NCI-H2081 (cell line): ENCODE data around the gene ANTXR2.
"Not testable (repeated sequence)": the region's sequence is repeated elsewhere in the genome, so short reads cannot be mapped to it uniquely, and the experiment has no call there.

Experiments
- DNase-seq, 2 experiments: peaks; one replicate each; lab custom pipeline; 2025; lab: John Stamatoyannopoulos, UW

The ANTXR2 gene

DNA sequence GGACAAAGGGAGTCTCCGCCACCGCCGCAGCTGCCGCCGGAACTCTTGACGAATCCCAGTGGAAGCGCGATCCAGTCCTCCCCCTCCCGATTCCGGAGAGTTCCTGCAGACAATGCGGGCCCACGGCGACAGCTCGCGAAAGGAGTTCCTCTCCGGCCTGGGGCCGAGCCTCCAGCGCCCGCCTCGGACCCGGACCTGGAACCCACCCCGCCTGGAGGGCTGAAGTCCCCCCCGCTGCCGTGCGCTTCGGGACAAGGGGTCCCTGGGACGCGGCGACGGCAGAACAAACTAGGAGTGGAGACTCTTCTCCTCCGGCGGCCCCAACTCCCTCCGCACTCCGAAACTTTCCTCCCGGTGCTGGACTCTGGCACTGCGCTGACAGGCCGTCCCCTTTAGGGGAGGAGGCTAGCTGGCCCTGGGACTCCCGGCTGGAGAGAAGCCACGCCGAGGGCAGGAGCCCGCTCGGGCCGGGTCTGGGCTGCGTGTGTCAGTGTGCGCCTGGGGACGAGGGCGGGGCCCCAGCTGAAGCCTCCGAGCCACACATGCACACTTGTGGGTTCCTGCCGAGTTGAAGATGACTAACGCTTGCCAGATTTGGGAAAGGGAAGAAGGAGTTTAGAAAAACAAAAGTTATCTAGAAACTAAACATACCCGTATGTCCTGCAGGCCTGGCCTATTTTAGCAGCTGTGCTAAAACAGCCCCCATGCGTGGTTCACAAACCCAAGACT, at the start of gene ANTXR2:
TSS of gene ANTXR2 (minus strand) at position 486 of the 729 bp plus-strand sequence. CDS start 669 bp downstream, outside the sequence.
- peak; percentile 40 to 71 for DNase-seq

DNA sequence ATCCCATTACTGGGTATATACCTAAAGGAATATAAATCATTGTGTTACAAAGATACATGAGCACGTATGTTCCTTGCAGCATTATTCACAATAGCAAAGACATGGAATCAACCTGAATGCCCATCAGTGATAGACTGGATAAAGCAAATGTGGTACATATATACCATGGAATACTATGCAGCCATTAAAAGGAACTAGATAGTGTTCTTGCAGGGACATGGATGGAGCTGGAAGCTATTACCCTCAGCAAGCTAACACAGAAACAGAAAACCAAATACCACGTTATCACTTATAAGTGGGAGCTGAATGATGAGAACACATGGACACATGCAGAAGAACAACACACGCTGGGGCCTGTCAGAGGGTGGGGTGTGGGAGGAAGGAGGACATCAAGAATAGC, 48.8 kb upstream of the ANTXR2 start:
- DNase-seq: not testable (repeated sequence)

DNA sequence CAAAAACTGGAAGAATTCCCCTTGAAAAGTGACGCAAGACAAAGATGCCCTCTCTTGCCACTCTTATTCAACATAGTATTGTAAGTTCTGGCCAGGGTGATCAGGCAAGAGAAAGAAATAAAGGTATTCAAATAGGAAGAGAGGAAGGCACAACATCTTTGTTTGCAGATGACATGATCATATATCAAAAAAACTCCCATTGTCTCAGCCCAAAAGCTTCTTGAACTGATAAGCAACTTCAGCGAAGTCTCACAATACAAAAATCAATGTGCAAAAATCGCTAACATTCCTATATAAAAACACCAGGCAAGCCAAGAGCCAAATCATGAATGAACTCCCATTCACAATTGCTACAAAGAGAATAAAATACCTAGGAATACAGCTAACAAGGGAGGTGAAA, 46.6 kb upstream of the ANTXR2 start:
- not testable (repeated sequence) for DNase-seq

DNA sequence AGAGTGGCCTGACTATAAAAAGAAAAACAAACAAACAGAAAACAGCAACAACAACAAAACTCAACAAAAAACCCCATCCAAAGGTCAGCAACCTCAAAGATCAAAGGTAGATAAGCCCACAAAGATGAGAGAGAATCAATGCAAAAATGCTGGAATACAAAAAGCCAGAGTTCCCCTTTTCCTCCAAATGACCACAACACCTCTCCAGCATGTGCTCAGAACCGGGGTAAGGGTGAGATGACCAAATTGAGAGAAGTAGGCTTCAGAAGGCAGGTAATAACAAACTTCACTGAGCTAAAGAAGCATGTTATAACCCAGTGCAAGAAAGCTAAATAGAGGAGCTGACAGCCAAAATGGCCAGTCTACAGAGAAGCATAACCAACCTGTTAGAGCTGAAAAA, 43.5 kb upstream of the ANTXR2 start:
- no peak for DNase-seq

DNA sequence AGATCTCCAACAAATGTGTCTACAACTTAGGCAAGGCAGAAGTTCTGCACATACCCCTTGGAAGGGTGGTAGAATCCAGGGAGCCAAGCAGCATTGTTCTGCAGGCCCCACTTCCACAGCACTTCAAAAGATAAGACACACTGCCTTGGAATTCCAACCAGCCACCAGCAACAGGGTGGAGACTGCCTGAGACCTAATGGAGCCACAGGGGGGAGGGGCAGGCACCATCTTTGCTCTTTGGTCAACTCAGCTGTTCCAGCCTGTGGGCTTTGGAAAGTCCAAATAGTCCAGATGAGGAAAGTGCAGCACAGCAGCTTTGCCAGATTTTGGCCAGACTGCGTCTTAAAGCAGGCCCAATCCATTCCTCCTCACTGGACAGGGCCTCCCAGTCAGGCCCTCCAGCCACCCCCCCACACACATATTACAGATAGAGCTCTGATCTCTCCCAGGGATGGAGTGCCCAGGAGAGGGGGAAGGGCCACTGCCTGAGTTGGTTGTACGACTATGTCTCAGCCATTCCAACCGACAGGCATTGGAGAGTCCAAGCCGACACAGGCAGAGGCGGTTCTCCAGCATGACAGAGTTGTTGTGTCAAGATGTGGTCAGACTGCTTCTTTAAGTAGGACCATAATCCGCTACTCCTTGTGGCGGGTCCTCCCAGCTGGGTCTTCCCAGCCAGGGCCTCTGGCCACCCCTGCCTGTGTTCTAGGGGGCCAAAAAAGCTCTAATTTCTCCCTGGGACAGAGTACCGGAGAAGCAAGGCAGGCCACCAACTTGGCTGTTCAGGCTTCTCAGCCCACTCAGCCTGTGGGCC, 42.5 kb upstream of the ANTXR2 start:
- DNase-seq: no peak

- no peak for DNase-seq
These were observed 41.8 kb upstream of the ANTXR2 start for GRCh38 chr4:80114732-80115265.

- DNase-seq: no peak
These were observed 40.6 kb upstream of the ANTXR2 start for GRCh38 chr4:80113615-80114014.

- DNase-seq: no peak
These were observed 39.2 kb upstream of the ANTXR2 start for GRCh38 chr4:80112236-80112635.

GRCh38 chr4:80111276-80111675, 38.2 kb upstream of the ANTXR2 start:
- DNase-seq: no peak

DNA sequence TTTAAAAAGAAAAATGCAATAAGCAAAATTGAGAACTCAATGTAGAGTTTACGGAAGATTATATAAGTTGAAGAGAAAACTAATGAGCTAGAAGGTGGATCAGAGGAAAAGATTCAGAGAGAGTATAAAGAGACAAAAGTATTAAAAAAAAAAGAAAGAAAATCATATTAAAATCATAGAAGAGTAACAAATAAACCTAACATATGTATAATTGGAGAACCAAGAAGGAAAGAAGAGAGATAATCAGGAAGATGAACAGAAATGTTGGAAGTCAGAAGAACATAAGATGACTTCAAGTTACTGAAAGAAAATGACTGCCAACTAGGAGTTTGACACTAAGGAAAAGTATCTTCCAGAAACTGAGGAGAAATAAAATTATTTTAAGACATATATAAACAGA, 34.3 kb upstream of the ANTXR2 start:
- DNase-seq: no peak

GRCh38 chr4:80104927-80105326, 31.9 kb upstream of the ANTXR2 start:
- DNase-seq: no peak

GRCh38 chr4:80103629-80104028, 30.6 kb upstream of the ANTXR2 start:
- DNase-seq: peak in 1 of 2 experiments; percentile 67

DNA sequence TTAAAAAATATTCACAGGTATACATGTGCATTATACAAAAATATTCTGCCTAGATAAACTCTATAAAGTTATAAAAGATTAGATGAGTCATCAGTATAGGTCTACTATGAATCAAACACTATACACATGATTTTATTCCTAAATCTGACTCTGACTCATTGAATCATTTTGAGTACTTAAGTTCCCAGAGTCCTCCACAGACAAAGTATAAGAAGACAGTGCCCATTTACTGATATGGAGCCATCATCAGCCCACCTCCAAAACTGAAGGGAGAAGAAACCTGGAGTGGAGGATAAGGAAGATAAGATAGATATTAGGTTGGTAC, 28.7 kb upstream of the ANTXR2 start:
- no peak for DNase-seq

DNA sequence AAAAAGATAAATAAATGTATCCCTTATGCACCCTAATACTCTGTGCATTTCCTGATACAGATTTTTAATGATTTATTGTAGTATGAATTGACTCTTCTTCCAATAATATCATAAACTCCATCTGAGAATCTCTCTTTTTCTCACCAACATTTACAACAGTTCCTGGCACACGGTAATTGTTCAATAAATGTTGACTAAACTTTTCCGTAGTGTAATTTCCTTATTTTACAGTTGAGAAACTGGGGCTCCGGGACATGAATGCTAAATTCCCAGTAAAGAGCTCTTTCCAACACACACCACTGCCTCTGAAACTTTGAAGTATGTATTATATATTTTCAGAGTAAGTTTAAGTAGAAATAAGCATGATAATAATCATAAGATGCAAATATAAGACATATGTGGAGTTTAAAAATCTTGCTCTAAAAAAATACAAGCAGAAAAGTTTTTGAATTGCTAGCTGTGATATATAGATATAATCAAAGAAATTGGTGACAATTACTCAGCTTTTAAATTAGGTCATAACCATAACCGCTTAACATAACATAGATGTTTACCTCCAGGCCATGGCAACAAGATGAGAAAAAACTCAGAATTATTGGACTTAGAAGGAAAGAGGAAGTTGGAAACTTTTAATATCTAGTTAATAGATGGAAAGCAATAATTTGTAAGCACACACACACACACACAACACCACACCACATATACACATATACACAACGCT, 28.2 kb upstream of the ANTXR2 start:
- DNase-seq: no peak

DNA sequence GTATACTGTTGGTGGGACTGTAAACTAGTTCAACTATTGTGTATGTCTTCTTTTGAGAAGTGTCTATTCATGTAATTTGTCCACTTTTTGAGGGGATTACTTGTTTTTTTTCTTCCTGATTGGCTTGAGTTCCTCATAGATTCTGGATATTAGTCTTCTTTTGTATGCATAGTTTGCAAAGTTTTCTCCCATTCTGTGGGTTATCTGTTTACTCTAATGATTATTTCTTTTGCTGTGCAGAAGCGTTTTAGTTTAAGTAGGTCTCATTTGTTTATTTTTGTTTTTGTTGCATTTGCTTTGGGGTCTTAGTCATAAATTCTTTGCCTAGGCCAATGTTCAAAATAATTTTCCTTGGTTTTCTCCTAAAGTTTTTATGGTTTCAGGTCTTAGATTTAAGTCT, 26.6 kb upstream of the ANTXR2 start:
- DNase-seq: no peak

DNA sequence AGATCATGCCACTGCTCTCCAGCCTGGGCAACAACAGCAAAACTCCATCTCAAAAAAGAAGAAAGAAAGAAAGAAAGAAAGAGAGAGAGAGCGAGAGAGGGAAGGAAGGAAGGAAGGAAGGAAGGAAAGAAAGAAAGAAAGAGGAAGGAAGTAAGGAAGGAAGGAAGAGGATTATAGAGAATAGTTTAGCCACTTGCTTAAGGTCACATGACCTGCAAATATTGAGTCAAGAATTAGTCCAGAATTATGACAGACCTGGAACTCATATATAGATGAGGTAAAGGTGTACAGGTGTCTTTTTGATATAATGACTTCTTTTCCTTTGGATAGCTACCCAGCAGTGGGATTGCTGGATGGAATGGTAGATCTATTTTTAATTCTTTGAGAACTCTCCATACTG, 25.6 kb upstream of the ANTXR2 start:
- no peak for DNase-seq

GRCh38 chr4:80097400-80098177, 24.6 kb upstream of the ANTXR2 start:
- DNase-seq: no peak

DNA sequence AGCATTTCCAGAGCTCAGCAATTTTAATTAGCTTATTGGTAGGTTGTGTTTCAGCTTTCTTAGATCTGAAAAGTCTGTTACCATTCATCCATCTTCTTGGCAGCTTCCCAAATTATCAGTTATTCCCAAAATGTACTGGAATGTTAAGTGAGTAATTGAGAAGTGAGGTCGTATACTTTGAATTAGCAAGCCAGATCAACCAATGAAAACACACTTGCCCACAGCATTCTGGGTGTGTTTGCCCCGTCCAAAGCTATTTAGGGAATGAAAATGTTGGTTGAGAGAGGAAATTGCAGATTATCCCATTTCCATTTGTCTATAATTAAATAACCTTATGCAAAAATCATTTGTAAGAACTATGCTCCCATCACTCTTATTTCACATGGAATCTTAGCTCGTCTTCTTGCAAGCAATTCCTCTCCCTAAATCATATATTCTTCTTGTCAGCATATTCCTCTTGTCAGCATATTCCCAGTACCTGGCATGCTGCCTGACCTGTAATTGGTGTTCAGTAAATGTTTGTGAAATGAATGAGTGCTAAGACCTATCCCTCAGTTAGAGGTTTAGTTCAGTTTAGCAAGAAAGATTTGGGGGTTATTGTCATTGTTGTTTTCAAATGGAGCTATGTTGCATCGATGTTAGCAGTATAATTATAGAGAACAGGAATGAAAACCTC, 23.3 kb upstream of the ANTXR2 start:
- peak in 1 of 2 experiments; percentile 12 for DNase-seq

DNA sequence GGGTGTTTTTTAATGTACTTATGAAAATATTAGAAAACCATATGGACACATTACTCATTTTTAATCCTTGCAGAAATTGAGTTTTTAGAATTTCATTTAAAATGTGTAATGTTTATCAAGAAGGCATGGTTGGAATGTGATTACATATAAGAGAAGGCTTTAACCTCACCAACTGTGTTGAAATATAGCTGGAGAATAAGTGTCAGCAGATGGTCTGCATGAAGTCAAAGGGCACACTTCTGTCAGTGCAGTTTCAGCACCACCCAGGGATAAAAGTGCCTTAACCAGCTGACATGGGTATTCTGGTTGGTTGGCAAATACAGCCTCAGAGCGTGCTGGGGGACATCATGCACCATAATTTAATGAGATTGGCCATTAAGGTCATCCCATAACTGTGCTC, 21.2 kb upstream of the ANTXR2 start:
- DNase-seq: no peak

DNA sequence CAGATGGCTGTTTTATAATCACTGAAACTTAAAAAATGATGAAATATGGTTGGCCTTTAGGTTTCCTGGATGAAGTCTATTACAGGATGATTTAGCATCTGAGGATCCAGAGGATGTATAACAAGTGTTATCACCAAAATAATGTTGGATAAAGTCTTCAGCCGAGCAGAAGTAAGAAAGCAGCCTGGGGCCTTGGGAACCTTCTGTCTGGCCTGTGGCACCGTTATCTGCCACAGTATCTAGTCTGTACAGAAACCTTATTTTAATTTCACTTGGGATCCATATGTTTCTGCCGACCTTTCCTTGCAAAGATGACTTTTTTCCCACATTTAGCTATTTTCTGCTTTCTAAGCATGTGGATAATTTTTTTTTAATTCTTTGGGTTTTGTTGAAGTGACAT, 20.5 kb upstream of the ANTXR2 start:
- no peak for DNase-seq

- no peak for DNase-seq
These were observed 19.8 kb upstream of the ANTXR2 start for GRCh38 chr4:80092847-80093246.
